NCI-H774 (cell line): ENCODE data around the gene LSAMP.
A peak's percentile ranks its signal among the peaks of the same experiment; 100 is the strongest.
"Not testable (repeated sequence)": the region's sequence is repeated elsewhere in the genome, so short reads cannot be mapped to it uniquely, and the experiment has no call there.

Source experiments
- DNase-seq: peaks from one replicate; lab custom pipeline; 2025; lab: John Stamatoyannopoulos, UW

LSAMP gene

GRCh38 chr3:115800065-115800464 lies 645.2 kb downstream of the LSAMP start:
- DNase-seq: not testable (repeated sequence)

- no peak for DNase-seq
Observed at GRCh38 chr3:115792206-115792955, 652.9 kb downstream of the LSAMP start.

- not testable (repeated sequence) for DNase-seq
Observed at GRCh38 chr3:115791271-115792153, 653.8 kb downstream of the LSAMP start.

- DNase-seq: no peak
Observed at GRCh38 chr3:115790759-115791158, 654.5 kb downstream of the LSAMP start.

GRCh38 chr3:115789481-115789880 lies 655.8 kb downstream of the LSAMP start:
- peak; percentile 5 for DNase-seq

- no peak for DNase-seq
Observed at GRCh38 chr3:115788921-115789470, 656.3 kb downstream of the LSAMP start.

GRCh38 chr3:115787818-115788217 lies 657.5 kb downstream of the LSAMP start:
- no peak for DNase-seq

- DNase-seq: no peak
Observed at GRCh38 chr3:115785782-115786181, 659.5 kb downstream of the LSAMP start.

- DNase-seq: peak; percentile 1
Observed at GRCh38 chr3:115784739-115785536, 660.3 kb downstream of the LSAMP start.

GRCh38 chr3:115783938-115784738 lies 661.1 kb downstream of the LSAMP start:
- DNase-seq: peak; percentile 59

- DNase-seq: not testable (repeated sequence)
Observed at GRCh38 chr3:115783426-115783825, 661.9 kb downstream of the LSAMP start.

- DNase-seq: no peak
Observed at GRCh38 chr3:115779011-115779410, 666.3 kb downstream of the LSAMP start.

GRCh38 chr3:115772951-115773350 lies 672.3 kb downstream of the LSAMP start:
- DNase-seq: no peak

GRCh38 chr3:115768661-115769060 lies 676.6 kb downstream of the LSAMP start:
- DNase-seq: no peak

- no peak for DNase-seq
Observed at GRCh38 chr3:115766587-115767482, 678.5 kb downstream of the LSAMP start.

GRCh38 chr3:115761927-115762305 lies 683.4 kb downstream of the LSAMP start:
- no peak for DNase-seq

- DNase-seq: no peak
Observed at GRCh38 chr3:115760716-115761115, 684.6 kb downstream of the LSAMP start.

GRCh38 chr3:115758076-115758763 lies 687.1 kb downstream of the LSAMP start:
- peak; percentile 4 for DNase-seq

GRCh38 chr3:115752978-115753377 lies 692.3 kb downstream of the LSAMP start:
- DNase-seq: not testable (repeated sequence)
